Common myeloid progenitor, CD34-positive (primary cell): ENCODE measurements around the gene ZC3H15.

Experiments
- CTCF ChIA-PET: fragments of 350-600 bp; sonication (Branson Sonifier 250); formaldehyde crosslinking; loops from one replicate; lab custom pipeline; 2021; ENCODE audit warnings: antibody characterized with exemption; lab: Charles Lee
- POLR2A ChIA-PET: fragments of 350-600 bp; sonication (Branson Sonifier 250); formaldehyde crosslinking; loops from one replicate; lab custom pipeline; 2021; ENCODE audit warnings: antibody characterized with exemption; lab: Charles Lee
- DNase-seq, 3 donors: peaks; one replicate each; pipeline versions ENCODE4 v3.0.0 to v3.0.0-alpha.2; 2013
- H3K27ac ChIP-seq, 2 experiments: 1 replicate in 1 of 2; 2 replicates in 1 of 2; pipeline ENCODE4 v1.7.0; 2013; ENCODE audit warnings: inconsistent platforms in 2 of 2, low read length in 2 of 2, mild to moderate bottlenecking in 2 of 2, low read depth in 1 of 2, moderate library complexity in 1 of 2; ENCODE audit not compliant: severe bottlenecking in 2 of 2, insufficient read depth in 1 of 2, poor library complexity in 1 of 2
- H3K27me3 ChIP-seq, 5 experiments: replicated peaks in 2 of 5; 1 replicate in 3 of 5; 2 replicates in 2 of 5; pipeline versions ENCODE4 v1.6.1 to v1.7.0; 2013; ENCODE audit warnings: low read length in 4 of 5, mild to moderate bottlenecking in 2 of 5, moderate library complexity in 2 of 5, inconsistent platforms in 1 of 5; ENCODE audit not compliant: insufficient read depth in 5 of 5, control insufficient read depth in 4 of 5
- H3K36me3 ChIP-seq, 4 experiments: 1 replicate in 2 of 4; 2 replicates in 2 of 4; pipeline versions ENCODE4 v1.6.1 to v1.7.0; 2013; ENCODE audit warnings: low read length in 3 of 4, control low read depth in 1 of 4, mild to moderate bottlenecking in 1 of 4; ENCODE audit not compliant: control insufficient read depth in 4 of 4, insufficient read depth in 4 of 4
- H3K4me1 ChIP-seq, 4 experiments: 1 replicate in 3 of 4; 2 replicates in 1 of 4; pipeline versions ENCODE4 v1.6.1 to v1.7.1; 2013; ENCODE audit warnings: low read length in 3 of 4, mild to moderate bottlenecking in 3 of 4, control low read depth in 1 of 4, inconsistent platforms in 1 of 4, moderate library complexity in 1 of 4; ENCODE audit not compliant: control insufficient read depth in 4 of 4, insufficient read depth in 4 of 4; ENCODE audit errors: control extremely low read depth in 1 of 4
- H3K4me3 ChIP-seq, 7 experiments: 1 replicate in 4 of 7; 2 replicates in 3 of 7; pipeline versions ENCODE4 v1.5.1 to v1.7.0; 2013; ENCODE audit warnings: mild to moderate bottlenecking in 7 of 7, low read length in 6 of 7, moderate library complexity in 6 of 7, inconsistent platforms in 2 of 7, low read depth in 2 of 7, control low read depth in 1 of 7; ENCODE audit not compliant: insufficient read depth in 4 of 7, control insufficient read depth in 1 of 7; ENCODE audit errors: extremely low read depth in 1 of 7
- H3K9me3 ChIP-seq, 5 experiments: 1 replicate in 4 of 5; 2 replicates in 1 of 5; pipeline versions ENCODE4 v1.6.1 to v1.7.1; 2013; ENCODE audit warnings: low read length in 4 of 5, mild to moderate bottlenecking in 2 of 5, inconsistent platforms in 1 of 5, low read depth in 1 of 5, moderate library complexity in 1 of 5; ENCODE audit not compliant: control insufficient read depth in 4 of 5, insufficient read depth in 2 of 5; ENCODE audit errors: control extremely low read depth in 1 of 5
- WGBS: methylation state at CpG from one replicate; pipeline ENCODE4 v1.1.5; 2013; ENCODE audit not compliant: insufficient coverage; 5-methylcytosine and 5-hydroxymethylcytosine counted together

The ZC3H15 gene

DNA sequence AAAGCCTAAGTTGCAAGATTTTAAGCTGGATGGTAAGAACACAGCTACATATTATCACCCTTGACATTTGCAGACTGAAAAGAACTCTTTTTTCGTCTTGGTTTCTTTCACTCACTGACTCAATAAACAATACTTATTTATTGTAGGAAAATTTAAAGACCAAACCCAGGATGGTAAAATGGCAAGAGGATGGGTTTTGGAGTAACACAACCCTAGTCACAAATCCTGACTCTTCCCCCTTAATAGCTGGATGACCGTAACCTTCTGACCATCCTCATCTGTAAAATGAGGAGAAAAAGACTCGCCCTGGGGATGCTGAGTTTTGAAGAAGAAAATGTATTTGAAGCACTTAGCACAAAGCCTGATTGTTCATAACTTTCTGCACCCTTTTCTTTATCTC is 48.3 kb downstream of the ZC3H15 start:
- no peaks in the 10 kb centered on the region for H3K9me3 ChIP-seq
- no peaks in the 10 kb centered on the region for H3K36me3 ChIP-seq
- H3K4me3 ChIP-seq = no peak overlapping the region
- ChIA-PET CTCF (no interaction called here), POLR2A (no interaction called here)
- H3K27me3 ChIP-seq = no peaks in the 10 kb centered on the region
- WGBS = no CpG with 5 or more reads among the region's 3 CpGs
- H3K4me1 ChIP-seq = no peaks in the 10 kb centered on the region
- no peak overlapping the region for H3K27ac ChIP-seq
- DNase-seq = no peak

DNA sequence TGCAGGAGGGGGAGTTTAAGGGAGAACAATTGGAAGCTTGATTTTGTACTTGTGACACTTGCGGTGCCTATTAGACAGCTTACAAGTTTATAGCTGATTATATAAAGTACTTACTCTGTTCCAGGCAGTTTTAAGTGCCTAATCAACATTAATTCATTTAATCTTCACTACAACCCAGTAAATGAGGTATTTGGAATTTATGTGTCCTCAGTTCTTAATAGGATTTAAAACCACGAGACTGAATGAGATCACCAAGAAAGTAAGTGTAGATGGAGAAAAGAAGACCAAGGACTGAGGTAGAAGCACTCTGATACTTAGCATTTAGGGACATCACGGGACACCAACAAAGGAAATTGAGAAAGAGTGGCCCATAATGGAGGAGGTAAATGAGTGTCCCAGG is 49.8 kb downstream of the ZC3H15 start:
- no peak for DNase-seq
- no peak overlapping the region for H3K27ac ChIP-seq
- CTCF ChIA-PET = no interaction called here
- H3K27me3 ChIP-seq = no peaks in the 10 kb centered on the region
- H3K4me3 ChIP-seq = no peak overlapping the region
- H3K4me1 ChIP-seq = no peaks in the 10 kb centered on the region
- 95% methylated on average over 2 of the region's 3 CpGs for WGBS
- H3K9me3 ChIP-seq = no peaks in the 10 kb centered on the region
- H3K36me3 ChIP-seq = no peaks in the 10 kb centered on the region
- POLR2A ChIA-PET = no interaction called here

DNA sequence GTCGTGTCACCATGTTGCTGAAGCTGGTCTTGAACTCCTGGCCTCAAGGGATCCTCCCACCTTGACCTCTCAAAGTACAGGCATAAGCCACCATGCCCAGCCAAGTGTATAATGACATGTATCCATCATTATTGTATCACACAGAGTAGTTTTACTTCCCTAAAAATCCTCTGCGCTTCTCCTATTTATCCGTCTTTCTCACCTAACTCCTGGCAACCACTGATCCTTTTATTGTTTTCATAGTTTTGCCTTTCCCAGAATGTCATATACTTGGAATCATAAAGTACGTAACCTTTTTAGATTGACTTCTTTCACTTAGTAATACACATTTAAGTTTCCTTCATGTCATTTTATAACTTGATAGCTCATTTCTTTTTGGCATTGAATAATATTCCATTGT is 51.0 kb downstream of the ZC3H15 start:
- CTCF ChIA-PET = interaction anchor here (1.2 kb wide), 1 partner anchor 33 kb away, joined by 3 read pairs; no protein-coding TSS in a partner anchor
- no peaks in the 10 kb centered on the region for H3K27me3 ChIP-seq
- no peak overlapping the region for H3K4me3 ChIP-seq

DNA sequence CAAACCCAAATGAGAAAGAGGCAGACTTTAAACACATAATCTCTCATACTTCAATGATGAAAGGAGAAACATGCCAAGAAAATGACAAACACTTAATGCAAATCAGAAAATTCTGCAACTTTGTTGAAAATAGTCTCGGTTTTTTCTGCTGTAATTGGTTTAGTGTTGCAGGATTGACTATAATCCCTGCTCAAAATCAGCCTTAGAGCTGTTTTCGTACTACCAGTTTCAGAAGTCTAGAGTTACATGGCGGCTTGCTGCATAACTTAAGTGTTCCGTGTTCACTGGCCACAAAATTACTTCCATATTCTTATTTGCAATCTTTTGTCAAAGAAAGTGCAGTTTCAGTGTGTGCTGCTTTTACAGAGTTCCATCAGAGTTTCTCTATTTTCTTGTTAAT is 54.9 kb downstream of the ZC3H15 start:
- ChIA-PET CTCF (no interaction called here), POLR2A (no interaction called here)

More for the DNA sequence above, 51.0 kb downstream of the ZC3H15 start:
- Histone ChIP-seq H3K36me3 (no peaks in the 10 kb centered on the region), H3K4me1 (no peaks in the 10 kb centered on the region), H3K9me3 (no peaks in the 10 kb centered on the region), H3K27ac (no peak overlapping the region)
- no peak for DNase-seq
- POLR2A ChIA-PET = no interaction called here
- 96% methylated on average over 3 of the region's 4 CpGs for WGBS

GRCh38 chr2:186542002-186542401 is 55.9 kb downstream of the ZC3H15 start:
- Histone ChIP-seq H3K36me3 (no peaks in the 10 kb centered on the region), H3K27me3 (no peaks in the 10 kb centered on the region), H3K9me3 (no peaks in the 10 kb centered on the region), H3K27ac (no peak overlapping the region), H3K4me1 (no peaks in the 10 kb centered on the region), H3K4me3 (no peak overlapping the region)
- no peak for DNase-seq
- CTCF ChIA-PET = interaction anchor here (1.2 kb wide), 1 partner anchor 98 kb away, joined by 3 read pairs; no protein-coding TSS in a partner anchor
- WGBS = 89% methylated on average over 1 of the region's 4 CpGs
- POLR2A ChIA-PET = no interaction called here

More for the DNA sequence above, 54.9 kb downstream of the ZC3H15 start:
- no peaks in the 10 kb centered on the region for H3K9me3 ChIP-seq
- H3K4me3 ChIP-seq = no peak overlapping the region
- H3K27ac ChIP-seq = no peak overlapping the region
- H3K27me3 ChIP-seq = no peaks in the 10 kb centered on the region
- 100% methylated on average over 1 of the region's 4 CpGs for WGBS
- no peaks in the 10 kb centered on the region for H3K36me3 ChIP-seq
- no peaks in the 10 kb centered on the region for H3K4me1 ChIP-seq
- DNase-seq = no peak

DNA sequence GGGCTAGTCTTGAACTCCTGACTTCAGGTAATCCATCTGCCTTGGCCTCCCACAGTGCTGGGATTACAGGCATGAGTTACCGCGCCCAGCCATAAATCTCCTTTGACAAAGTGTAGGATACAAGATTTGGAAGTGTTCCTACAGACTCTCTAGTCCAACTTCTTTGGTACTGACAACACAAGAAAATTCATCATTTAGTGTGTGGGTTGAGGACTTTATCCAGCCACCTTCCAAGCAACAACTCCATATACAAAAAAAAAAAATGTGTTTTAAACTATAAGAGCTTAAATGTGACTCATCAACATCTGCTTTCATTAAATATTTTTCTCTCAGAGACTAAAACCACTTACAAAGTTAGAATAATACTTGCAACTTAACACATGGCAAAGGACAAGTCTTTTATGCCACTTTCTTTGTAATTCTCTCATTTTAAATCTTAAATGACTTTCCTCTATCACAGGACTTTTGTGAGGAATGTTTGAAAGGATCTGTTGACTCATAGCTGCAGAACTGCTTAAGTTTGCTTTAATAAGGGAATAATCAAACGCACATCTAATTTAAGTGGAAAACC is 57.6 kb downstream of the ZC3H15 start:
- WGBS = no CpG with 5 or more reads among the region's 3 CpGs
- H3K4me3 ChIP-seq = no peak overlapping the region
- ChIA-PET CTCF (no interaction called here), POLR2A (no interaction called here)
- no peaks in the 10 kb centered on the region for H3K36me3 ChIP-seq
- H3K9me3 ChIP-seq = no peaks in the 10 kb centered on the region
- H3K4me1 ChIP-seq = no peaks in the 10 kb centered on the region
- no peaks in the 10 kb centered on the region for H3K27me3 ChIP-seq
- DNase-seq = no peak
- H3K27ac ChIP-seq = no peak overlapping the region

DNA sequence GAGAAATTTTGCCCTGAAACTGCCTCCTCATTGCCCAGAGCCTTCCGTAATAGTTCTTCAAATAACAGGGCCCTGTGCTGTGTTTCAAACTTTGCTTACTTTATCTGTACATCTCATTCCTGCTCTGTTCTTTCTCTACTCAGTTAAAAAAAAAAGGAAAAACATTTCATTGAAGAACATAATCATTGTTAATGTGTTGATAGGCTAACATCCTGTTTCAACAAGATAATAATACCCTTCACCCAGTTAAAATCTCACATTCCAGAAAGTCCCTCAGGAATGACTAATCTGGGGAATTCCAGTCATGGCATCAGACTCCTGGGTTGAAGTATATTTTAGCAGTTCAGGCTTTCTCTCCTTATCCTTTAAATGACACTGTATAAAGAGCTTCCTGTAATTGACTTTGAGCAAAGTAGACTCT is 58.2 kb downstream of the ZC3H15 start:
- Histone ChIP-seq H3K36me3 (no peaks in the 10 kb centered on the region), H3K27ac (no peak overlapping the region), H3K4me1 (no peaks in the 10 kb centered on the region), H3K4me3 (no peak overlapping the region), H3K27me3 (no peaks in the 10 kb centered on the region), H3K9me3 (no peaks in the 10 kb centered on the region)
- WGBS = no CpG with 5 or more reads among the region's 1 CpG
- no peak for DNase-seq
- ChIA-PET CTCF (no interaction called here), POLR2A (no interaction called here)
